Left ventricle myocardium inferior (tissue), 1 donor: Measurements from ENCODE around the gene RBMS2. TPM values are rescaled to one million over a fixed set of nuclear protein-coding genes. Genes with fewer than 3 reads are reported as not detected.
A peak's percentile ranks its signal among the peaks of the same experiment; 100 is the strongest.
"Not testable (repeated sequence)": the region's sequence is repeated elsewhere in the genome, so short reads cannot be mapped to it uniquely, and the experiment has no call there.

Source experiments
- DNase-seq: peaks from one replicate; pipeline ENCODE4 v3.0.0-alpha.2; 2020
- H3K27ac ChIP-seq: fragments of 200-600 bp; replicated peaks from 2 replicates; pipeline ENCODE4 v1.8.0; 2021
- H3K27me3 ChIP-seq: fragments of 200-600 bp; 2 replicates; pipeline ENCODE4 v1.8.0; 2021; ENCODE audit warnings: low read depth
- H3K36me3 ChIP-seq: fragments of 200-600 bp; 2 replicates; pipeline ENCODE4 v1.8.0; 2021
- H3K4me1 ChIP-seq: fragments of 200-600 bp; 2 replicates; pipeline ENCODE4 v1.8.0; 2021
- H3K4me3 ChIP-seq: fragments of 200-600 bp; 2 replicates; pipeline ENCODE4 v1.8.0; 2021; ENCODE audit warnings: mild to moderate bottlenecking, moderate library complexity
- H3K9me3 ChIP-seq: fragments of 200-600 bp; replicated peaks from 2 replicates; pipeline ENCODE4 v1.8.0; 2021
- intact Hi-C: fragments of 100-400 bp; cut with micrococcal nuclease; formaldehyde crosslinking; loops from one replicate; pipeline ENCODE4 v1.11.0; 2022
- total RNA-seq: library from RNA; stranded (reverse); fragmentation: NEBNext Ultra II Directional; extraction: Animal tissue kit (Norgen Biotek cat#: 25700); gene quantifications from one replicate; pipeline ENCODE4 v1.2.1, GENCODE V29; 2021
- TF ChIP-seq, protein P1 (sequence below): fragments of 200-600 bp; IDR thresholded peaks from 2 replicates; pipeline ENCODE4 v1.8.0; 2021; ENCODE audit warnings: antibody characterized with exemption, mild to moderate bottlenecking, borderline replicate concordance
- donor health status: DM: no; HTN: yes; CAD: no; lungs with severe emphysema.

The RBMS2 gene
- total RNA-seq, 1 donor from 2014 or later = 33.2 TPM

DNA sequence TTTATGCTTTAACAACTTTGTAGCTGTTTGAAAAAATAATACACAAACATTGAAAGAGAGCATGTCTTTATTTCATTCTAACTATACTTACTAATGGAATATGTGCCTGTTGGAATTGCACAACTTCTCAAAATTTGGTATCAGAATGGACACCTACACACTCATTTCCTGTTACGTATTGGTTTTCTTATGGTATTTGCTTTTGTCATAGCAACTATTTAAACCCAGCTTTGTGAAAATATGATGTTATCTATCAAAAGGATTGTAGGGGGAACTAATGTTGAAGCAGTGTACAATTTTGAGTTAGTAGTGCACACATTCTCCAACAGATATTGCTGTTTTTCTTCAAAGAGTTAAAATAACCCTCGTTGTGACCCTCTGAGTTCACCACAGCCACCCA, 52.6 kb downstream of the RBMS2 start:
- TF ChIP-seq, protein P1, sequence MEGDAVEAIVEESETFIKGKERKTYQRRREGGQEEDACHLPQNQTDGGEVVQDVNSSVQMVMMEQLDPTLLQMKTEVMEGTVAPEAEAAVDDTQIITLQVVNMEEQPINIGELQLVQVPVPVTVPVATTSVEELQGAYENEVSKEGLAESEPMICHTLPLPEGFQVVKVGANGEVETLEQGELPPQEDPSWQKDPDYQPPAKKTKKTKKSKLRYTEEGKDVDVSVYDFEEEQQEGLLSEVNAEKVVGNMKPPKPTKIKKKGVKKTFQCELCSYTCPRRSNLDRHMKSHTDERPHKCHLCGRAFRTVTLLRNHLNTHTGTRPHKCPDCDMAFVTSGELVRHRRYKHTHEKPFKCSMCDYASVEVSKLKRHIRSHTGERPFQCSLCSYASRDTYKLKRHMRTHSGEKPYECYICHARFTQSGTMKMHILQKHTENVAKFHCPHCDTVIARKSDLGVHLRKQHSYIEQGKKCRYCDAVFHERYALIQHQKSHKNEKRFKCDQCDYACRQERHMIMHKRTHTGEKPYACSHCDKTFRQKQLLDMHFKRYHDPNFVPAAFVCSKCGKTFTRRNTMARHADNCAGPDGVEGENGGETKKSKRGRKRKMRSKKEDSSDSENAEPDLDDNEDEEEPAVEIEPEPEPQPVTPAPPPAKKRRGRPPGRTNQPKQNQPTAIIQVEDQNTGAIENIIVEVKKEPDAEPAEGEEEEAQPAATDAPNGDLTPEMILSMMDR = no peak
- intact Hi-C loops = no loop called here
- Histone ChIP-seq H3K4me3 (no peak overlapping the region), H3K36me3 (peaks cover 67% of the 10 kb centered on the region), H3K27ac (no peak overlapping the region), H3K4me1 (peaks cover 23% of the 10 kb centered on the region), H3K27me3 (no peaks in the 10 kb centered on the region), H3K9me3 (no peaks in the 10 kb centered on the region)
- DNase-seq = no peak

DNA sequence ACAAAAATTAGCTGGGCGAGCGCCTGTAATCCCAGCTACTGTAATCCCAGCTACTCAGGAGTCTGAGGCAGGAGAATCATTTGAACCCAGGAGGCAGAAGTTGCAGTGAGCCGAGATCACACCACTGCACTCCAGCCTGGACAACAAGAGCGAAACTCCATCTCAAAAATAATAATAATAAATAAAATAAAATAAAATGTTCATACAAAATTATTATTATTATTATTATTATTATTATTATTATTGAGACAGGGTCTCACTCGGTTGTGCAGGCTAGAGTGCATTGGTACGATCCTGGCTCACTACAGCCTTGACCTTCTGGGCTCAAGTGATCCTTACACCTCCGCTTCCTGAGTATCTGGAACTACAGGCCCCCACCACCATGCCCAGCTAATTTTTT, 55.6 kb downstream of the RBMS2 start:
- H3K9me3 ChIP-seq, H3K4me1 ChIP-seq, H3K27ac ChIP-seq, H3K4me3 ChIP-seq, H3K27me3 ChIP-seq, DNase-seq, intact Hi-C loops: not testable (repeated sequence)
- peaks cover 72% of the 10 kb centered on the region for H3K36me3 ChIP-seq

DNA sequence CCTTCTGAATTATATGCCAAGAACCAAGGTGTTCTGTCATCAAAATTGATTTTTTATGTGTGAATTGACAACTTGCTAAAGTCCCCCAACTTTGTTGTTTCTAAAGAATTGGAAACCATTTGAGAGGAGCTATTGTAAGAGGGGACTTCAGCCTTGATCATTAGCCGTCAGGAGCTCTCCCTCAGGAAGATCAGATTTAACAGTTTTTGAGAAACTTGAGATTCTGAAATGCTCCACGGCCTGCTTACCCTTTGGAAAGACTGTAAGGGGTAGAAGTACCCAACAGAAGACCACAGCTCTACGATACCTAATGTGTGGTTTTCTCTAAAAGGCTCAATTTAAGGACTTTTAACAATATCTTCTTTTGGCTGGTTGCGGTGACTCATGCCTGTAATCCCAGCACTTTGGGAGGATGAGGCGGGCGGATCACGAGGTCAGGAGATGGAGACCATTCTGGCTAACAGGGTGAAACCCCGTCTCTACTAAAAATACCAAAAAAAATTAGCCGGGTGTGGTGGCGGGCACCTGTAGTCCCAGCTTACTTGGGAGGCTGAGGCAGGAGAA, 57.4 kb downstream of the RBMS2 start:
- Histone ChIP-seq H3K36me3 (peaks cover 74% of the 10 kb centered on the region), H3K4me3 (no peak overlapping the region), H3K9me3 (no peaks in the 10 kb centered on the region), H3K4me1 (no peaks in the 10 kb centered on the region), H3K27ac (no peak overlapping the region), H3K27me3 (no peaks in the 10 kb centered on the region)
- intact Hi-C loops = no loop called here
- TF ChIP-seq, protein P1 = no peak
- no peak for DNase-seq

DNA sequence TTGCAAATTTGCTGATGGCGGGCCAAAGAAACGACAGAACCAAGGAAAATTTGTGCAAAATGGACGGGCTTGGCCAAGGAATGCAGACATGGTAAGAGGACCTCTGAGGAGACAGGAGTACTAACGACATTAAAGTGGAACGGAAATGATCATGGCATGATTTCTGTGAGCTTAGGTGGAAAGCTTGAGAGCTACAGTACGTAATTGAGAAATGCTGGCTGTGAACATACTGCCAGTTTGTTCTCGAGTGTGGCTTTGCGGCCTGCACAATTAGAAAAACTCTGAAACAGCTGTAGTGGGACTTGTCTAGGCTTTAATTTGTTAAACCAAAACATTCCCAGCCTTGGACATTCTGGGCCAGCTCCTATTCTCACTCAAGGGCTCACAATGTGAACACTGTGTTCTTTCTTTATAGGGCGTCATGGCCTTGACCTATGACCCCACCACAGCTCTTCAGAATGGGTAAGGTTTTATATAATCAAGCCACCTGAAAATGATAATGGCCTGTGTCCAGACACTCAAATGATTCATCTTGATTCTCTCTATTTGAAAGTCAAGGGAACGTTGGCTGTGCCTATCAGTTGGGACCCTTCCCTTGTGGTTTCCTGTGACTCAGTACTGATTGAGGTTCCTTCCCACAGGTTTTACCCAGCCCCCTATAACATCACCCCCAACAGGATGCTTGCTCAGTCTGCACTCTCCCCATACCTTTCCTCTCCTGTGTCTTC, 60.0 kb downstream of the RBMS2 start:
- DNase-seq = no peak
- Histone ChIP-seq H3K4me1 (no peaks in the 10 kb centered on the region), H3K9me3 (no peaks in the 10 kb centered on the region), H3K36me3 (peaks cover 57% of the 10 kb centered on the region), H3K27ac (no peak overlapping the region), H3K27me3 (no peaks in the 10 kb centered on the region), H3K4me3 (no peak overlapping the region)
- intact Hi-C loops = no loop called here
- TF ChIP-seq, protein P1 = no peak

DNA sequence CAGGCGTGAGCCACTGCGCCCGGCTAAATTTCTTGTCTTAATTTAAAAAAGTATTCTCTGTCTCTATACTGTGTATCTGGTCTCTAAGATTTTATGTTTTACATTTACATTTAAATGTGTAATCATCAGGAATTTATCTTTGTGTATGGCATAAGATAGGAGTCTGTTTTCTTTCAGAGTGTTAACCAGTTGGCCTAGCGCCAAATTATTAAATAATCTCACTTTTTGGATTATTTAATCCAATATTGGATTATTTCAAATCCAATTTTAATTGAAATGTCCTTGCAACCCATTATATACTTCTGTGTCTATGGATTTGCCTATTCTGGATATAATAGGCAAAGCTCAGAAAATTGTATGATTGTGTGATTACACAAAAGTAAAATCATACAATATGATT, 63.5 kb downstream of the RBMS2 start:
- Histone ChIP-seq H3K27ac (no peak overlapping the region), H3K9me3 (no peaks in the 10 kb centered on the region), H3K4me1 (peaks cover 6% of the 10 kb centered on the region), H3K4me3 (no peak overlapping the region), H3K36me3 (peaks cover 74% of the 10 kb centered on the region), H3K27me3 (no peaks in the 10 kb centered on the region)
- intact Hi-C loops = no loop called here
- DNase-seq = no peak
- TF ChIP-seq, protein P1 = no peak

DNA sequence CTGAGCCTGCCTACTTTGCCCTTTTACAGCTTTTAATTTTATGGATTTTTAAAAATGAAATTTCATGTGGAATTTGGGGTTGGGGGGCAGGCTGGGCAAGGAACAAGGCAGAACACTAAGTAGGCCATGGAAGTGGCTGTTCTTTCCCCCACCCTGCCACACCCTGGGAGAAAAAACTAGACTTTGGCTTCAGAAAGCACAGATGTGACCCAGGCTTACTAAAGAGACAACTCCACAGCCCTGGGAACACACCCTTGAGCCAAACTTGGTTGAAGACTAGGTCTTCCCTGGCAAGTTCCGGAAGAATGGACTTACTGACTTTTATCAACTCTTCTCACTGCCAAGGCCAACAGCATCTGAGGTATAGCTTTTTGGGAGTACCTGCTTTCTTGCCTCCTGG, 68.2 kb downstream of the RBMS2 start:
- Histone ChIP-seq H3K4me1 (peaks cover 22% of the 10 kb centered on the region), H3K9me3 (no peaks in the 10 kb centered on the region), H3K36me3 (peaks cover 44% of the 10 kb centered on the region), H3K27me3 (no peaks in the 10 kb centered on the region), H3K4me3 (no peak overlapping the region), H3K27ac (peak overlapping the region; percentile 24)
- intact Hi-C loops = no loop called here
- DNase-seq = no peak
- TF ChIP-seq, protein P1 = no peak
